Skeletal muscle cell (primary cell): ENCODE measurements around the gene TENT4A.

Source experiments
- DNase-seq: peaks from one replicate; pipeline ENCODE4 v3.0.0-alpha.2; 2010; ENCODE audit warnings: low read depth
- H3K4me3 ChIP-seq: 2 replicates; pipeline ENCODE4 v1.5.1; 2011; ENCODE audit warnings: low read depth, mild to moderate bottlenecking, control low read depth, low read length, moderate library complexity

The TENT4A gene

GRCh38 chr5:6785161-6785860, 72.1 kb downstream of the TENT4A start:
- no peak for DNase-seq

DNA sequence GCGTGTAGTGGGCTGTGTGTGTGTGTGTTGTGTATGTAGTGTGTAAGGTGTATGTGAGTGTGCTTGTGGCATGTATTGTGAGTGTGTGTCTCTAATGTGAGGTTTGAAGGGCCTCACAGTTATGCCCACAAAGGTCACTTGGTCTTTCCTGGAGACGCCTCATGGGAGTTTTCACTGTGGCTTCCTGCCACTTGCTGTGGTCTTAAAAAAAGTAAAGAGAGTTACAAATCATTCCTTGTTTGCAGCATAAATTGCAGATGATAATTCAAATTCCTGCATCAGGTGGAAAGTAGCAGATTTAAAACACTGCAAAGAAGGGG, 72.6 kb downstream of the TENT4A start:
- H3K4me3 ChIP-seq: no peak overlapping the region
- no peak for DNase-seq

More at GRCh38 chr5:6785161-6785860, 72.1 kb downstream of the TENT4A start:
- H3K4me3 ChIP-seq: no peak overlapping the region

DNA sequence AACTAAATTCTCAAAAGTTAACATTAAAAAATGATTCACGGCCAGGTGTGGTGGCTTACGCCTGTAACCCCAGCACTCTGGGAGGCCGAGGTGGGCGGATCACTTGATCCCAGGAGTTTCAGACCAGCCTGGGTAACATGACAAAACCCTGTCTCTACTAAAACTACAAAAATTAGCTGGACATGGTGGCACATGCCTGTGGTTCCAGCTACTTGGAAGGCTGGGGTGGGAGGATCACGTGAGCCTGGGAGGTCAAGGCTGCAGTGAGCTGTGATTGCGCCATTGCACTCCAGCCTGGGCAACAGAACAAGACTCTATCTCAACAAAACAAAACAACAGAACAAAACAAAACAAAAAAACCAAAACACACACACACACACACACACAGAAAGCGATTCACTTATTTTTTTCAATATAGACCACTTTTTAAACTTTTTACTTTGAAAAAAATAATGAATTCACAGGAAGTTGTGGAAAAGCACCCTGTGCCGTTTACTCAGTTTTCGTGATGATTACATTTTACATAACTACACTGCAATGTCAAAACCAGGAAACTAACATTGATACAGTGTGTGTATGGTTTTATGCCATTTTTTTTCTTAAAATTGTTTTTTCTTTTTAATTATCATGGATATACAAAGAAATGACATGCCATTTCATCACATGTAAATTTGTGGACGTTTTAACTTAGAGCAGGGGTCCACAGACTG, 73.7 kb downstream of the TENT4A start:
- H3K4me3 ChIP-seq: no peak overlapping the region
- no peak for DNase-seq

DNA sequence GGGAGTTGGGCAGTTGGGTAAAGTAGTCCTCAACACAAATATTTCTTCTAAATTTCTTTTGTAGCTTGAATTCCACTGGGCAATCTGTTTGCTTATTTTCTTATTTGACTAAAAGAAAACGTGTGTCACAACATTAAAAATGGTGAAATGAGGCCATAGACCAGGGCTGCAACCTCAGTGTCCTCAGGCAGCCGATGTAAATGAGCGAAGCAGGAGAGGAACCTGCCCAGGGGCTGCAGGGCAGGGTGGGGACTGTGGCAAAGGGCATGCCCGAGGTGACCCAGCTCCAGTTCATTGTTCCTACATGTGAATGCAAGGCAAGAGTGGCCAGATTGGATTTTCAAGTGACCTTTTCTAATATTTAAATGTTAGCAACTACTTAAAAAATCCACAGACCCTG, 74.7 kb downstream of the TENT4A start:
- DNase-seq: no peak
- no peak overlapping the region for H3K4me3 ChIP-seq

- DNase-seq: no peak
- no peak overlapping the region for H3K4me3 ChIP-seq
Measured at GRCh38 chr5:6788439-6788838, 75.2 kb downstream of the TENT4A start.

DNA sequence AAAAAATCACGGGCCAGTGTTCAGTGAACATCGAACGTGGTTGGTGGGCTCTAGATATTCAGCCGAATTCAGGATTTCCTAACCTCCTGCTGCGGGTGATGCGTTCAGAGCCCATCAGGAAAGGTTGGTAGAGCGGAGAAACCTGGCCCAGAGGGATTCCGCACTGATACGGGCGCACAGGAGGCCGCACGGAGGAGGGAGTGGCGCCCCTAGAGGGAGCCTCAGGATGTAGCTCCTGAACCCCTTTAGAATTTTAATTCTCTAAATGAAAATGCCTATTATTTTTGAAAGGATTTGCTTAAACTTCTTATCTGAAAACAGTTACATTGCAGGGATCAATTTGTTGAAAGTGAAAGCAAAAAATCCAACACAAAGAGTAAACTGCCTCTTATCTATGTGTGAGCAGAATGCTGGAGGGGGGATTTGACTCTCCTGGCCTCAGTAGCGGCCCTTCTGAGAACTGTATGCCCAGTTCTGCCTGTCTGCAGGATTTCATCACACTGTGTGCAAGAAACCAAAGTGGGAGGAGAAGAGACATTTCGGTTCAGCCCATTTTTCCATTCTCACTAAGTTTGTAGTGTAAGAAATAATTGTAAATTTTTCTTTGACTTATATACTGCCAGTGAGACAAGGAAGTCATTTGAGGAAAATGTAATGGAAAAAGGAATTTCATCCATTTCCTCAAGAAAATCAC, 75.9 kb downstream of the TENT4A start:
- DNase-seq: no peak
- no peak overlapping the region for H3K4me3 ChIP-seq

DNA sequence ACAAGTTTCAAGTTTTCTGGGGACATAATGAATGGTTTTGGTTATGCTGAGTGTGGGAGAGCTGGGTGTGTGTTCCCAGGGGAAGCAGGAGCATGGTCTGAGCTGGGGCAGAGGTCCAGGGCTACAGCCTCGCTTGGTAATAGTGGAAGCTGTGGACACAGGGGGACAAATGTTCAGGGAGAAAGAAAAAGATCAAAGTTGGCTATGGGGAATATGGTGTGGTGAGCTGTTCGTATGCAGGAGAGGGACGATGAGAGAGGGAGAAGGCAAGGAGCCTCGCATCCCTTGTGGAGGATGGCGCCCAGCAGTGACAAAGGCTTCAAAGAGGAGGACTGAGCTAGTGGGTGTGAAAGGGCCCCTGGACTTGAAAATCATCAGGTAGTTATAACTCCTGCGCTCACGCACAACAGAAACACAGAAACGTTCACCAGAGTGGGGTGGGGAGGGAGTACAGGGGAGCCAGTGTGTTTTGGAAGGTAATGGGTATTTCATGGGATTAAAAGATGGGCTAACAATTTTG, 77.2 kb downstream of the TENT4A start:
- no peak overlapping the region for H3K4me3 ChIP-seq
- DNase-seq: no peak

GRCh38 chr5:6791031-6791430, 77.8 kb downstream of the TENT4A start:
- no peak overlapping the region for H3K4me3 ChIP-seq
- no peak for DNase-seq

DNA sequence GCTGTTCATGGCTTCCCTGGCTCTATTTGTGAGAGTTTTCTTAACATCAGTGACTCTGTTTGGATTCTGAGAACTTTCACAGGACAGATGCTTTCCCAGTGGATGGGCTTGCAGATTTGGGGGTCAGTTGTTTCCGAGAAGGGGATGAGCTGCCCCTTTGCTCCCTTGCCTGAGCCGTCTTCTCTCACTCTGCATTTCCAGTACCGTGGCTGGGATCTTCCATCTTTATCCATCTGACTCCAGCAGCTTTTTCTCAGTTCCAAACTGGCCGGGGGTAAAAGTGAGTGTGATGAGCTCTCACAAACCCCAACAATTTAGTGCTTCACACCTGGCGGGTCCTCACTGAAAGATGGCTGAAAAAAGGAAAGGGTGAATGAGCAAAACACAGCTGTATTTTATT, 79.1 kb downstream of the TENT4A start:
- H3K4me3 ChIP-seq: no peak overlapping the region
- DNase-seq: no peak

- no peak for DNase-seq
- no peak overlapping the region for H3K4me3 ChIP-seq
Measured at GRCh38 chr5:6792911-6793471, 79.8 kb downstream of the TENT4A start.

GRCh38 chr5:6801236-6801635, 88.0 kb downstream of the TENT4A start:
- no peak for DNase-seq

GRCh38 chr5:6803981-6804550, 90.8 kb downstream of the TENT4A start:
- no peak for DNase-seq
- no peak overlapping the region for H3K4me3 ChIP-seq

More at GRCh38 chr5:6801236-6801635, 88.0 kb downstream of the TENT4A start:
- no peak overlapping the region for H3K4me3 ChIP-seq

DNA sequence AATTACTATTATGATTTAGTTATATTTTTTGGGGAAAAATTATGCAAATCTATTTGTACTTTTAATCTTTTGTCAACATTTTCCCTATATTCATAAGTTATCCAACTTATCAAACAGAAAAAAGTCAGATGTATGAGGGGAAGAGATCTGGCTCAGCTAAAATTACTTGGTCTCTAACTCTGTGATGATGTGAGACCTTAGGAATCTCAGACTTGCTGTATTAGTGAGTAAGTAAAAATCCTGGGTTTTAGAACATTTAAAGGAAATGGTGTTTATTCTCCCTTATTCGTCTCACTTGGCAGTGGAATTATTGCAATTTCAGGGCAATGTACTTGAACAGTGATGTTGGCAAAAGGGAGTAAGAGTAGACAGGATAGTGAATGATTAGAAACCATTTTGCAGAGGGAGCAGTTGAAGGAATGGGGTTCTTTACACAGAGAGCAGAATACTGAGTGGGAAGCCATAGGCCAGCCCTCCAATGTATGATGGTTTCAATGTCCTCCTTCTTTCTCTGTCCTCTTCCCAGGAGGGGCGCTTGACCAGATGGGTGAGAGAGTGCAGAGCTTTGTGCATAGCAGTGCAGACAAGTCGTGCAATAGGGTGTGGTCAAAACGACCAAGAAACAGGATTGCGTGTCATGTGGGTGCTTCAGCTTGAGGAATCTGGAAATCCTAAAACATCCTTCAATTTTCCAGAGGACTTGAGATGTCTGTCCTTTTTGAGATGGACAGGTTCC, 91.7 kb downstream of the TENT4A start:
- H3K4me3 ChIP-seq: no peak overlapping the region
- no peak for DNase-seq

- H3K4me3 ChIP-seq: no peak overlapping the region
- DNase-seq: no peak
Measured at GRCh38 chr5:6805841-6806240, 92.6 kb downstream of the TENT4A start.
